Neural cell (in vitro differentiated cells): ENCODE data around the gene GSTA3.
"Not testable (repeated sequence)": the region's sequence is repeated elsewhere in the genome, so short reads cannot be mapped to it uniquely, and the experiment has no call there.

Source experiments
- EZH2 ChIP-seq: fragments of 200-600, 300-800 bp; shearing (Covaris generic), sonication (generic); IDR thresholded peaks from 2 replicates; pipeline ENCODE4 v1.6.1; 2014; ENCODE audit warnings: antibody characterized with exemption, low read length, borderline replicate concordance, mild to moderate bottlenecking; ENCODE audit not compliant: insufficient read depth, poor library complexity, severe bottlenecking
- POLR2AphosphoS5 ChIP-seq: IDR thresholded peaks from 2 replicates; pipeline ENCODE4 v1.6.1; 2012
- RAD21 ChIP-seq: fragments of 450-650 bp; conservative IDR thresholded peaks from 2 replicates; pipeline ENCODE4 v1.6.1; 2014; ENCODE audit warnings: antibody characterized with exemption, mild to moderate bottlenecking, moderate library complexity
- SMC3 ChIP-seq: fragments of 450-650 bp; conservative IDR thresholded peaks from 2 replicates; pipeline ENCODE4 v1.6.1; 2014; ENCODE audit warnings: antibody characterized with exemption, mild to moderate bottlenecking, moderate library complexity; ENCODE audit not compliant: poor library complexity
- TAF1 ChIP-seq: IDR thresholded peaks from 2 replicates; pipeline ENCODE4 v1.6.1; 2012; ENCODE audit warnings: low read depth
- TF ChIP-seq, protein P1 (sequence below): fragments of 450-650 bp; IDR thresholded peaks from 2 replicates; pipeline ENCODE4 v1.5.1; 2014; ENCODE audit warnings: antibody characterized with exemption, mild to moderate bottlenecking, moderate library complexity; ENCODE audit not compliant: poor library complexity, severe bottlenecking

DNA sequence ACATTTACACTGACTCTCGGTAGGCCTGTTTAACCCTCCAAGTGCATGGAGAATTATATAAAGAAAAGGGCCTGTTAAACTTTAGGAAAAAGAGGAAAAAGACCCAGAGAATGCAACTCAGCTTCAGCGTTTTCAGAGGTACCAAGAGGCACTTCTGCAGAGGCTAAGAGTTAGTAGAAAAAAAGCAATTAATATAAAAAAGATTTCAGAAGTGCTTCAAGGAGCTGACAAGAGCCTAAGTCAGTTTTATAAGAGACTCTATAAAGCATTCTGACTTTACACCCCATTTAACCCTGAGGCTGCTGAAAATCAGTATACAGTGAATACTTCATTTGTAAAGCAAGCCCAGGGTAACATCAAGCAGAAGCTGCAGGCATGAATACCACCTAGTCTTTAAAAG lies 14.2 kb upstream of the GSTA3 start:
- TF ChIP-seq, protein P1, sequence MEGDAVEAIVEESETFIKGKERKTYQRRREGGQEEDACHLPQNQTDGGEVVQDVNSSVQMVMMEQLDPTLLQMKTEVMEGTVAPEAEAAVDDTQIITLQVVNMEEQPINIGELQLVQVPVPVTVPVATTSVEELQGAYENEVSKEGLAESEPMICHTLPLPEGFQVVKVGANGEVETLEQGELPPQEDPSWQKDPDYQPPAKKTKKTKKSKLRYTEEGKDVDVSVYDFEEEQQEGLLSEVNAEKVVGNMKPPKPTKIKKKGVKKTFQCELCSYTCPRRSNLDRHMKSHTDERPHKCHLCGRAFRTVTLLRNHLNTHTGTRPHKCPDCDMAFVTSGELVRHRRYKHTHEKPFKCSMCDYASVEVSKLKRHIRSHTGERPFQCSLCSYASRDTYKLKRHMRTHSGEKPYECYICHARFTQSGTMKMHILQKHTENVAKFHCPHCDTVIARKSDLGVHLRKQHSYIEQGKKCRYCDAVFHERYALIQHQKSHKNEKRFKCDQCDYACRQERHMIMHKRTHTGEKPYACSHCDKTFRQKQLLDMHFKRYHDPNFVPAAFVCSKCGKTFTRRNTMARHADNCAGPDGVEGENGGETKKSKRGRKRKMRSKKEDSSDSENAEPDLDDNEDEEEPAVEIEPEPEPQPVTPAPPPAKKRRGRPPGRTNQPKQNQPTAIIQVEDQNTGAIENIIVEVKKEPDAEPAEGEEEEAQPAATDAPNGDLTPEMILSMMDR = not testable (repeated sequence)
- not testable (repeated sequence) for TF ChIP-seq SMC3, EZH2, RAD21, POLR2AphosphoS5, TAF1
